T-helper 1 cell treated with Interleukin-12 subunit alpha and Interleukin-12 subunit beta and Interleukin-4 antibody, amounts not matched to agents 30 μg/mL and 1 μg/mL, for 36 hours (primary cell): ENCODE results near the gene PRAMEF8.
"Not testable (repeated sequence)": the region's sequence is repeated elsewhere in the genome, so short reads cannot be mapped to it uniquely, and the experiment has no call there.

Experiments
- H3K27ac Mint-ChIP-seq: one replicate; pipeline ENCODE4 v1.8.0; 2021; ENCODE audit warnings: mild to moderate bottlenecking, mixed read lengths
- H3K27me3 Mint-ChIP-seq: one replicate; pipeline ENCODE4 v1.8.0; 2021; ENCODE audit warnings: low read depth, mixed read lengths
- H3K36me3 Mint-ChIP-seq: one replicate; pipeline ENCODE4 v1.8.0; 2021; ENCODE audit warnings: low read depth, mixed read lengths
- H3K4me1 Mint-ChIP-seq: one replicate; pipeline ENCODE4 v1.8.0; 2021; ENCODE audit warnings: low read depth, mixed read lengths
- H3K4me3 Mint-ChIP-seq: one replicate; pipeline ENCODE4 v1.8.0; 2021; ENCODE audit warnings: mild to moderate bottlenecking, moderate library complexity, mixed read lengths
- H3K9me3 Mint-ChIP-seq: one replicate; pipeline ENCODE4 v1.8.0; 2021; ENCODE audit warnings: mixed read lengths

The PRAMEF8 gene

DNA sequence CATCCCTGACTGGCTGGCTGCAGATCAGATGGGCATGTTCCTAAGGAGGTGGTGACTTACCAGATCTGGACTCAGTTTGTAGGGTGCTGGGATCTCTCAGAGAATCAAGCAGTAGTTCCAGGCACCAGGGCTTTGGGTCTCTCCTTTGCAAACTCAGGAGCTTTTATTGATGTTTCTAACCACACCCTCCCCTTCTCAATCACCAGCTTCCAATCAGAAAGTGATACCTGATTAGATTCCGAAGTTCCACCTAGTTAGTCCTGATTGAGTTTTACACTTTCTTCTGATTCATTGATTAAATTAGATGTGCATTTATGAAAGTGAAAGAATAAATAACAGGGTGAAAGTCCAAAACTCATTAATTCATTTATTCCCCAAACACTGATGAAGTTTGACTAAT lies at the start of gene PRAMEF8:
Gene PRAMEF8 (minus strand): TSS at position 101 of the 400 bp plus-strand sequence. CDS start 1,046 bp downstream, outside the sequence.
- not testable (repeated sequence) for H3K4me3 Mint-ChIP-seq, H3K9me3 Mint-ChIP-seq, H3K36me3 Mint-ChIP-seq, H3K27me3 Mint-ChIP-seq, H3K4me1 Mint-ChIP-seq, H3K27ac Mint-ChIP-seq

- H3K4me3 Mint-ChIP-seq, H3K9me3 Mint-ChIP-seq, H3K27me3 Mint-ChIP-seq, H3K36me3 Mint-ChIP-seq, H3K4me1 Mint-ChIP-seq, H3K27ac Mint-ChIP-seq: not testable (repeated sequence)
Observed at GRCh38 chr1:13315281-13315680, 30.3 kb upstream of the PRAMEF8 start, which contains the start of gene PRAMEF15. Gene PRAMEF15, plus strand, starts transcription at chr1:13315581. Its CDS starts 2,827 bp downstream, at chr1:13318408.

DNA sequence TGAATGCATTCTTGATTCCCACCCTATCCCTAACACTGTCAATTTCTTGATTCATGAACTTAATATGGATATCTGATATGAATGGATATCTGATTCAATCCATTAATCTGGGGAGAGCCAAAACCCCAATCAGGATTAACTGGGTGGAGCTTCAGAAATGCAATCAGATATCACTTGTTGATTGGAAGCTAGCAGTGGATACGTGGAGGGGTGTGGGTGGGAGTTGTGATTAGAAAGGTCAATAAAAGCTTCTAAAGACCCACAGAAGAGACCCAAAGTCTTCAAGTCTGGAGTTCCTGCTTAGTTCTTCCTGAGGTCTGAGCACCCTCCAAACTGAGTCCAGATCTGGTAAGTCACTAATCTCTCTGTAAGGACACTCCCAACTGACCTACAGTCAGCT lies 18.3 kb upstream of the PRAMEF8 start, which contains the start of gene PRAMEF33:
Gene PRAMEF33 (plus strand): TSS at position 301 of the 400 bp plus-strand sequence. CDS start 2,416 bp downstream, outside the sequence.
- H3K9me3 Mint-ChIP-seq, H3K27me3 Mint-ChIP-seq, H3K4me1 Mint-ChIP-seq, H3K36me3 Mint-ChIP-seq, H3K27ac Mint-ChIP-seq, H3K4me3 Mint-ChIP-seq: not testable (repeated sequence)

DNA sequence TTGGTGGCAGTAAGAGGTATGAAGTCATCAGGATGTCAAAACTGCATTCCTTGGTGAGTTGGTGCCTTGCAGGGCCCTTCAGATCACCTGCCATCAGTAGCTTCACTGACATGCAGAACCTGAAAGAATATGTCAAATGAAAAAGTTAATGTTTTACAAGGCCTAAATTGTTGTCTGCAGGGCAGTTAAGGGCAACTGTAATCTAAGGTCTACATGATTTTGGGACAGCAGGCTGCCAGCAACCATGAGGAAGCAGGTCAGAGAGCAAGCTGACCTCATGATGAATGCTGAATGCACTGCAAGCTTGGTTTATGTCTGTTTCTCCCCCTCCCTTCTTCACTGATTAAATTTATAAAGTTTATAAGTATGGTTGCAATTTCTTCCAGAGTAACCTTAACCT lies 17.3 kb upstream of the PRAMEF8 start:
- not testable (repeated sequence) for H3K27ac Mint-ChIP-seq

GRCh38 chr1:13298699-13299098 lies 13.8 kb upstream of the PRAMEF8 start:
- not testable (repeated sequence) for H3K36me3 Mint-ChIP-seq

More for the DNA sequence above, 17.3 kb upstream of the PRAMEF8 start:
- not testable (repeated sequence) for H3K9me3 Mint-ChIP-seq, H3K27me3 Mint-ChIP-seq, H3K36me3 Mint-ChIP-seq, H3K4me1 Mint-ChIP-seq, H3K4me3 Mint-ChIP-seq

GRCh38 chr1:13297216-13297931 lies 12.4 kb upstream of the PRAMEF8 start:
- H3K27me3 Mint-ChIP-seq, H3K36me3 Mint-ChIP-seq, H3K27ac Mint-ChIP-seq, H3K4me3 Mint-ChIP-seq, H3K9me3 Mint-ChIP-seq, H3K4me1 Mint-ChIP-seq: not testable (repeated sequence)

More at GRCh38 chr1:13298699-13299098, 13.8 kb upstream of the PRAMEF8 start:
- not testable (repeated sequence) for H3K27ac Mint-ChIP-seq, H3K9me3 Mint-ChIP-seq, H3K4me1 Mint-ChIP-seq, H3K4me3 Mint-ChIP-seq, H3K27me3 Mint-ChIP-seq

DNA sequence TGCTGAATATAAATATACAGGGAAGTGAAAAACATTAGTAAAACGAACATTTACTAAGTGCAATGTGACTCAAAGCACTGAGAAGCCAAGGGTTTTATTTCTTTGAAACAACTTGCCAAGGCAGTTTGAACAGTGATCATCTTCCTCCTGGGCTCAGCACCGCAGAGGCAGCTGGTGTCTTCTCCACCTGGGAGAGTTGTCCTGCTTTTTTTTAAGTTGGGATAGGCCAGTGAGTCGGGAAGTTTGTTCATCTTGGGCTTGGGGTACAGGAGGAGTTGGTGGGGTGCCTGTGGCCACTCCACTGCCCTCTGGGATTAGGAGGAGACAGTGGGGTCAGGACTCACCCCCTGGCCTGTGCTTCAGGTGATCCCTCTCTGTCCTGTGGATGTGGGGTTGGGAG lies 4.1 kb upstream of the PRAMEF8 start:
- H3K27me3 Mint-ChIP-seq, H3K4me3 Mint-ChIP-seq, H3K9me3 Mint-ChIP-seq, H3K36me3 Mint-ChIP-seq, H3K4me1 Mint-ChIP-seq, H3K27ac Mint-ChIP-seq: not testable (repeated sequence)

DNA sequence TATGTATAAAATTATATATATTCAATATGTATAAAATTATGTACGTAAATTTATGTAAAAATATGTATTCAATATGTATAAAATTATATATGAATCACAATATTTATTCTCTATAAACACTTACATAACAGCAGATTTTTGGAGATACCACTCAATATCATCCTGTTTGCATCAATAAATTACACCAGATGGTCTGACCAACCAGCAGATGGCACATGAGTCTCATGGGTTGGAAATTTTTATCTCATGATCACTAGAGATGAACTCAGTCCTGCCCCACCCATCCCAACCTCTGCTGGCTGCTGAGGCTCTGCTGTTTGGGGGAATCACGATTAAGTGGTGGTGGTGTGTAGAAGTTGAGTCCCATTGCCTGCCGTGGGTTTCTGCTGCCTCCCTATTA lies 5.3 kb downstream of the PRAMEF8 start:
- H3K27ac Mint-ChIP-seq, H3K9me3 Mint-ChIP-seq, H3K4me1 Mint-ChIP-seq, H3K36me3 Mint-ChIP-seq, H3K27me3 Mint-ChIP-seq, H3K4me3 Mint-ChIP-seq: not testable (repeated sequence)

- not testable (repeated sequence) for H3K4me3 Mint-ChIP-seq, H3K4me1 Mint-ChIP-seq, H3K27ac Mint-ChIP-seq, H3K9me3 Mint-ChIP-seq, H3K36me3 Mint-ChIP-seq, H3K27me3 Mint-ChIP-seq
Observed at GRCh38 chr1:13277016-13277415, 7.9 kb downstream of the PRAMEF8 start.

DNA sequence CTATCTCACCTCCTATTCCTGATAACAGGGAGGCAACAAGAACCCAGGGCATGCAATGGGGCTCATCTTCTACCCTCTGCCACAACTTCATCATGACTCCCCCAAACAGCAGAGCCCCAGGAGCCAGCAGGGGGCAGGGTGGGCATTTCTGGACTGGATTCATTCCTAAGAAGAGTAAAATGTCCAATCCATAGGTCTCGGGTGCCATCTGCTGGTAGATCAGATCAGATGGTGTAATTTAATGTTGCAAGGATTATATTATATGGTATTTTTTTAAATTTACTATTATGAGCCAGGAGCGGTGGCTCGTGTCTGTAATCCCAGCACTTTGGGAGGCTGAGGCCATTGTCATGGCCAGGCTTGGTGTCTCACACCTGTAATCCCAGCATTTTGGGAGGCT lies 19.8 kb downstream of the PRAMEF8 start:
- not testable (repeated sequence) for H3K27ac Mint-ChIP-seq, H3K27me3 Mint-ChIP-seq, H3K9me3 Mint-ChIP-seq, H3K4me3 Mint-ChIP-seq, H3K4me1 Mint-ChIP-seq, H3K36me3 Mint-ChIP-seq

GRCh38 chr1:13253898-13254297 lies 31.0 kb downstream of the PRAMEF8 start, which contains the start of gene PRAMEF5:
Gene PRAMEF5, plus strand, starts transcription at chr1:13254198. Its CDS starts 5,071 bp downstream, at chr1:13259269.
- H3K4me1 Mint-ChIP-seq, H3K36me3 Mint-ChIP-seq, H3K27ac Mint-ChIP-seq, H3K4me3 Mint-ChIP-seq, H3K9me3 Mint-ChIP-seq, H3K27me3 Mint-ChIP-seq: not testable (repeated sequence)

DNA sequence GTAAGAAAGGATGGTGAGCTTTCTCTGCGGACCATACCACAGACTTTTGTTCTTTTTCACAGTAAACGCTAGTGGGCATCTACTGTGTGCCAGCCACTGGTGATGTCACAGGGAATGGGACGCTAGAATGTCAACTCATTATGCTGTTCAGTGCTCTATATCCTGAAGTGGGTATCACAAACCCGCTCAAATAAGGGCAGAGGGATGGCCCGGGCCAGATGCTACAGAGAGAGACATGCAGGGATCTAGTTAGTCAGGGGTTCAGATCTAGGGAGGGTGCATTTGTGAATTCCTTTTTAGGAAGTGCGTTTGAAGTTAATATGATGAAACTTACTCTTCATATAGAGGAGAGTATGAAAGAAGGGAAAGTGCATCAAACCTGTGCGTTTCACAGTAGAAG lies 37.8 kb downstream of the PRAMEF8 start:
- not testable (repeated sequence) for H3K27ac Mint-ChIP-seq, H3K4me1 Mint-ChIP-seq, H3K36me3 Mint-ChIP-seq, H3K9me3 Mint-ChIP-seq, H3K4me3 Mint-ChIP-seq, H3K27me3 Mint-ChIP-seq

DNA sequence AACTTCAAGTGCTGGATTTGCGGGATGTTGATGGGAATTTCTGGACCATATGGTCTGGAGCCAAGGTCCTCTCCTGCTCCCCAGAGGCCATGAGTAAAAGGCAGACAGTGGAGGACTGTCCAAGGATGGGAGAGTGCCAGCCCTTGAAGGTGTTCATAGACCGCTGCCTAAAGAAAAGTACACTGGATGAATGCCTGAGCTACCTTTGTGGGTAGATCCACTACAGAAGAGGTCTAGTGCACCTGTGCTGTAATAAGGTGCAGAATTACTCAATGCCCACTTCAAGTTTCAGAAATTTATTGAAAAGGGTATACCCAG lies 38.4 kb downstream of the PRAMEF8 start:
- not testable (repeated sequence) for H3K27me3 Mint-ChIP-seq, H3K4me1 Mint-ChIP-seq

DNA sequence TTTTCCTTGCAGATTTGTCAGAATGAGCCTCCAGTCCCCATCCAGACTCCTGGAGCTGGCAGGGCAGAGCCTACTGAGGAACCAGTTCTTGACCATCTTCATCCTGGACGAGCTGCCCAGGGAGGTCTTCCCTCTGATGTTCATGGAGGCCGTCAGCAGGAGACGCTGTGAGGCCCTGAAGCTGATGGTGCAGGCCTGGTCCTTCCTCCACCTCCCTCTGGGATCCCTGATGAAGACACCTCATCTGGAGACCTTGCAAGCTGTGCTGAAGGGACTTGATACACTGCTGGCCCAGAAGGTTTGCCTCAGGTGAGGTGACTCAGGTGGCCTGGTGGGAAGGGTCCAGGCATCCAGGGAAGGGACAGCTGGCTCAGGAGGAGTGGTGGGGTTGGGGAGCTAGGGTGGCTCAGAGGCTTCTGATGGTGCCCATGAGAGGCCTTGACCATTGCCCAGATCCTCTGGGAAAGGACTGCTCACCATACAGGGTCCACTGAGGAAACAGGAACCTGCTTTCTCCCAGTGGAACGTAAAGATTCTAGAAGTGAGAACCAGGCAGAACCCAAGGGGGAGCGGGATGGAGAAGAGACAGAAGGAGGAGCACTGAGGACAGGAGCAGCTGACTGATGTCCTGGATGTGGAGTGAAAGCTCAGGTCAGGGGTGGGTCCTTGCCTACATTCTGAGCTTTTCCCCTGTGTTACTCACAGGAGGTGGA lies 38.9 kb downstream of the PRAMEF8 start:
- H3K4me1 Mint-ChIP-seq, H3K4me3 Mint-ChIP-seq, H3K27ac Mint-ChIP-seq, H3K36me3 Mint-ChIP-seq, H3K27me3 Mint-ChIP-seq, H3K9me3 Mint-ChIP-seq: not testable (repeated sequence)

More for the DNA sequence above, 38.4 kb downstream of the PRAMEF8 start:
- not testable (repeated sequence) for H3K4me3 Mint-ChIP-seq, H3K27ac Mint-ChIP-seq, H3K36me3 Mint-ChIP-seq, H3K9me3 Mint-ChIP-seq

- H3K4me1 Mint-ChIP-seq, H3K27ac Mint-ChIP-seq, H3K27me3 Mint-ChIP-seq, H3K4me3 Mint-ChIP-seq, H3K36me3 Mint-ChIP-seq, H3K9me3 Mint-ChIP-seq: not testable (repeated sequence)
Observed at GRCh38 chr1:13243536-13244263, 41.2 kb downstream of the PRAMEF8 start.
